Measurements from ENCODE around the gene ESYT3. TPM values are rescaled to one million over a fixed set of nuclear protein-coding genes. Genes with fewer than 3 reads are reported as not detected.

Gene ESYT3
- total and polyA plus RNA-seq, 9 donors = 0.48 to 2.0 (median 0.77) TPM

- TF ChIP-seq CTCF (IDR thresholded peaks at IDR 0.05) (no peak), POLR2A (IDR thresholded peaks at IDR 0.05) (no peak), EP300 (IDR thresholded peaks at IDR 0.05) (no peak)
- intact Hi-C loops (cut with DNase I) = no loop called here
- DNase-seq = no peak
These were observed 8.0 kb downstream of the ESYT3 start for GRCh38 chr3:138442433-138442832.

GRCh38 chr3:138443091-138443490 lies 8.7 kb downstream of the ESYT3 start:
- 69 to 81% (median 79%) methylated on average over 2 of the region's 2 CpGs for WGBS, 3 donors
- no peaks in the 10 kb centered on the region for H3K27me3 ChIP-seq
- no peak overlapping the region for H3K4me3 ChIP-seq
- no peaks in the 10 kb centered on the region for H3K4me1 ChIP-seq (ENCODE audit: insufficient read depth)
- no peak overlapping the region for H3K27ac ChIP-seq
- TF ChIP-seq EP300 (IDR thresholded peaks at IDR 0.05) = no peak
- no peak for TF ChIP-seq POLR2A (IDR thresholded peaks at IDR 0.05)
- TF ChIP-seq CTCF (IDR thresholded peaks at IDR 0.05) = no peak
- no peaks in the 10 kb centered on the region for H3K36me3 ChIP-seq
- no peaks in the 10 kb centered on the region for H3K9me3 ChIP-seq
- intact Hi-C loops (cut with DNase I) = no loop called here
- no peak for DNase-seq

More at GRCh38 chr3:138442433-138442832, 8.0 kb downstream of the ESYT3 start:
- Histone ChIP-seq H3K4me1 (ENCODE audit: insufficient read depth) (no peaks in the 10 kb centered on the region), H3K9me3 (no peaks in the 10 kb centered on the region), H3K4me3 (no peak overlapping the region), H3K36me3 (no peaks in the 10 kb centered on the region), H3K27ac (no peak overlapping the region), H3K27me3 (no peaks in the 10 kb centered on the region)
- 85 to 92% (median 89%) methylated on average over 5 of the region's 5 CpGs for WGBS, 3 donors

DNA sequence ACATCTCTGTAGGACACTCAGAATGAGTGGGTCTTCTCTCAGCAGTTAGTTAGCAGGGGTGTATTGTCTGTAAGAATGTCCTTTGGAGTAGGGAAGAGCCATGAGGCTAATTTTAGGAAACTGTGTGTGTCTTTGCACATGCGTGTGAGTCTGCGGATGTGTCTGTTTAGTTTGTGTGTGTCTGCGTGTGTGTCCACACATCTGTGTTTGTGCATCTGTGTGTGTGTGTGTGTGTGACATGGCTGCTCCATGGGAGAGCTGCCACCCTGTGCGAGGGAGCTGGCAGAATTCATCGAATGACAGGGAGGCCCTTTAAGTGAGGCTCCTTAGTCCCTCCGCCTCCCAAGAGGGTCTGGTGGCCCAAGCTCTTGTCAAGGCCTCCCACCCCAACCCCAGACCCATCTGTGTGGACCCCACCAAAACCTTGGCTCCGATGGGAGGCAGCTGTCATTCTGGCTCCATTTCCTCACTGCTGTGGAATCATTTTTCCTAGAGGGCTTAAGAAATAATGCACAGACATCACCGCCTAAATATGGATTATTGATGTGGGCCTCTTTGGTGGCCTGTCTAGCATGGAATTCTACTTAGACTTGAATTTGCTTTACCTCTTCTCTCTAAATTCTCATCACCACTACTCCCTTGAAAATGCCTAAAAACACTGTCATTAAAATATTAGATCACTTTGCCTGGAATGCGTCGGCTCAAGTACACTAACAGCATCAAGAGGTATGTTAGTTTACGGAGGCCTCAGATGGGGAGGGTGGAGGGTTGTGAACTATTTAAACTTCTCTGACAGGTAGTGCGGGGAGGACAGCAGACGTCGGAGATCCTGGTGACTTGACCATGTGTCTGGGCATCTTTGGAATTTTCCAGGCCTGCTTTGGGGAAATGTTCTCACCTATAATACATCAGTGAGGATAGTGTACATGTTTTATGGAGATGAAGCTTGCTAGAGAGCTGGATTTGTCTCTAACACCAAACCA lies 9.4 kb downstream of the ESYT3 start:
- no peaks in the 10 kb centered on the region for H3K36me3 ChIP-seq
- no peak for TF ChIP-seq POLR2A (IDR thresholded peaks at IDR 0.05)
- no peak for TF ChIP-seq EP300 (IDR thresholded peaks at IDR 0.05)
- no peak for TF ChIP-seq CTCF (IDR thresholded peaks at IDR 0.05)
- intact Hi-C loops (cut with DNase I) = no loop called here
- 90 to 92% (median 91%) methylated on average over 14 of the region's 14 CpGs for WGBS, 3 donors
- H3K4me3 ChIP-seq = no peak overlapping the region
- H3K27me3 ChIP-seq = no peaks in the 10 kb centered on the region
- no peaks in the 10 kb centered on the region for H3K9me3 ChIP-seq
- DNase-seq = no peak
- H3K27ac ChIP-seq = no peak overlapping the region
- no peaks in the 10 kb centered on the region for H3K4me1 ChIP-seq (ENCODE audit: insufficient read depth)

GRCh38 chr3:138445236-138445635 lies 10.8 kb downstream of the ESYT3 start:
- no peaks in the 10 kb centered on the region for H3K9me3 ChIP-seq
- H3K27ac ChIP-seq = no peak overlapping the region
- intact Hi-C loops (cut with DNase I) = no loop called here
- no peaks in the 10 kb centered on the region for H3K4me1 ChIP-seq (ENCODE audit: insufficient read depth)
- no peak for DNase-seq
- no peaks in the 10 kb centered on the region for H3K27me3 ChIP-seq
- TF ChIP-seq POLR2A (IDR thresholded peaks at IDR 0.05) (no peak), EP300 (IDR thresholded peaks at IDR 0.05) (no peak), CTCF (IDR thresholded peaks at IDR 0.05) (no peak)
- no peak overlapping the region for H3K4me3 ChIP-seq
- no peaks in the 10 kb centered on the region for H3K36me3 ChIP-seq
- 84 to 91% (median 90%) methylated on average over 7 of the region's 7 CpGs for WGBS, 3 donors
